Measurements from ENCODE around the gene PPP1R36. TPM values are rescaled to one million over a fixed set of nuclear protein-coding genes. Genes with fewer than 3 reads are reported as not detected.
A peak's percentile ranks its signal among the peaks of the same experiment; 100 is the strongest.

PPP1R36 gene, protein sequence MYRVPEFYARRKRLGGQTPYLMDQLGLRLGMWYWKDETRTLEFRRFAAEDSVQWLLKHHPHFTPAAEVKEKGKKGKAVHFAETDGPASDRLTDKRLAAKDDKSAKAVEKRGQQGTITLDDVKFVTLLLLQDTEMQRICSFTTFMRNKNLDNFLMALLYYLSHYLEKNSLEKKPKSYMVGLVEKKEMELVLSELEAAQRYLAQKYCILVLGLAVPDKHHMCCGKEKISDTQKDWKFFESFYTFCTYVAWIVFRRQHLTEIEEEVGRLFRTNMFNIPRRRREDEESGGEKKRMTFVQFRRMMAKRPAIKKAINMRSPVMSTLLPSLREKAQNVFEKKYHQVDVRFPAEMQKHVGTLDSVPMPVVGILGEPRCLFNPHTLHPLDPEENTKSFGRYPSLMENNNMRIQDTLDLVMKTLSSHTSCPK
- polyA plus RNA-seq (2013, experiment 1 of 2): 0.37 TPM
- polyA plus RNA-seq (2013, experiment 2 of 2): 0.28 TPM

DNA sequence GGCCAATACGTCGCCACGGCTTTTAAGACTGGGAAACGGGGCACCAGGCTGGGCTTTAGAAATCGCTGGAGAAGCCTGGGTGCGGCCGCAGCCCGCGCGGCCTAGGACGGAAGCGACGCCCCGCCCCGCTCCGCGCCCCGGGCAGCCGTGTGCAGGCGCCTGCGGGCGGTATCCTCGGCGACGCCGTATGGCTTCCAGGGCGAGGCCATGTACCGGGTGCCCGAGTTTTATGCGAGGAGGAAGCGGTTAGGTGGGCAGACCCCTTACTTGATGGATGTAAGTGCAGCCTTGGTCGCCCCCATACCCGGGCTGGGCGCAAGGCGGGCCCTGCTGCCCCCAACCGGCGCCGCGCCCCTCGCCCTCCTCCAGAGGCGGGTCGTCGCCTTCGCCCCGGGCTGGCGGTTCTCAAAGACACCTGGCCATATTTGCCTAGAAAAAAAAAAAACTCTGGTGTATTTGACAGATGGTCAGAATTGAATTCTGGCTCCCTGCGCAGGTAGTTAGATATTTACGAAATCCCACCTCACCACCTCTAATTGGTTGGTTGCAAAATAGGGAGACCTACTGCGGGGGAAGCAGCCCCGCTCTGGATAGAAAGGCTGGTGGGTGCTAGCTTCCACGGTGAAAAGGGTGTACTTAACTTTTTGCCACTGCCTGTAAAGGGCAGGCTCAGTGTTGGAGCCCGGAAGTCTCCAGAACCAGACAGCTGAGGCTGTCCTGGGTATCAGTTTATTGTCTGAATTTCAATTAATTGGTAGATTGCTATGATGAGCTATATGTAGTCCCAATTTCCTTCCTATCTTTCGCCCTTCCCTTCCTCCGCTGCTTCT, at the start of gene PPP1R36:
Gene PPP1R36 (plus strand): TSS at position 171 of the 830 bp plus-strand sequence. CDS start 37 bp downstream, at position 208.
- H3K9ac ChIP-seq (ENCODE audit: low read length): peak within 1 kb of the TSS; percentile 72
- H3K4me1 ChIP-seq (ENCODE audit: control insufficient read depth, low read depth, low read length): peaks cover 1% of the 10 kb centered on the region
- H3K4me2 ChIP-seq (ENCODE audit: low read length): peak within 1 kb of the TSS; percentile 67
- H3K36me3 ChIP-seq (ENCODE audit: control insufficient read depth, insufficient read depth, low read length): no peaks in the 10 kb centered on the region
- H2BK15ac ChIP-seq (replicated peaks; ENCODE audit: low read depth): peak within 1 kb of the TSS; percentile 9
- H4K8ac ChIP-seq (ENCODE audit: low read depth, low read length): no peak within 1 kb of the TSS
- no CpG with 5 or more reads among the region's 54 CpGs for WGBS (ENCODE audit: extremely low coverage, insufficient coverage, low lambda C conversion rate)
- no peaks in the 10 kb centered on the region for H3K27me3 ChIP-seq (ENCODE audit: insufficient read depth, low read length, poor library complexity)
- peak within 1 kb of the TSS; percentile 40 for H3K4ac ChIP-seq (ENCODE audit: low read depth, low read length)
- no peaks in the 10 kb centered on the region for H3K79me1 ChIP-seq (ENCODE audit: low read length)
- H2AK5ac ChIP-seq (ENCODE audit: low read length): no peak within 1 kb of the TSS
- peak; percentile 62 for DNase-seq
- H3K27ac ChIP-seq (ENCODE audit: low read depth, low read length): no peak within 1 kb of the TSS
- H3K79me2 ChIP-seq (ENCODE audit: control insufficient read depth, insufficient read depth, low read length): no peaks in the 10 kb centered on the region
- no peak within 1 kb of the TSS for H2BK5ac ChIP-seq (ENCODE audit: low read length)
- peak within 1 kb of the TSS; percentile 46 for H3K18ac ChIP-seq (ENCODE audit: low read length)
- H3K4me3 ChIP-seq (ENCODE audit: low read length): peak within 1 kb of the TSS; percentile 45
- H2BK120ac ChIP-seq (ENCODE audit: low read depth, low read length): no peak within 1 kb of the TSS
- H4K5ac ChIP-seq (ENCODE audit: low read length): no peak within 1 kb of the TSS
- H3K23ac ChIP-seq (ENCODE audit: low read length): no peak within 1 kb of the TSS
- peak within 1 kb of the TSS; percentile 94 for H3K56ac ChIP-seq (ENCODE audit: low read length)

DNA sequence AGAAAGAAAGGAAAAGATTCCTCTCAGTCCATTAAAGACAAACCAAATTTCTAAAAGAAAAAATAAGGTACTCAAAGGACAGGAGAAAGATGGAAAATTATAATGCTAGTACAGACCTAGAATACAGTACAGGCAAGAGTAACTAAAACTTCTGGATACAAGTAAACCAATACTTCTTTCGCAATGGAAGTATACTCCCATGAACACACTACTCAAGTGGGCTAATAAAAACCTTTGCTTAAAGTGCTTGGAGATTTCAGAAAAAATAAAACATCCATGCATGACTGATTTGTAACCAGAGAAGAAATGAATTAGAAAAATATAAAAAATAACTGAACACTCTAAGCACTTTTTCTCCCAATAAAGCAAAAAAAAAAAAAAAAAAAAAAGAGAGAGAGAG, 49.7 kb upstream of the PPP1R36 start:
- no peaks in the 10 kb centered on the region for H3K79me2 ChIP-seq (ENCODE audit: control insufficient read depth, insufficient read depth, low read length)
- H3K27ac ChIP-seq (ENCODE audit: low read depth, low read length): no peak overlapping the region
- H2BK120ac ChIP-seq (ENCODE audit: low read depth, low read length): no peak overlapping the region
- H3K27me3 ChIP-seq (ENCODE audit: insufficient read depth, low read length, poor library complexity): no peaks in the 10 kb centered on the region
- peaks cover 9% of the 10 kb centered on the region for H3K4me1 ChIP-seq (ENCODE audit: control insufficient read depth, low read depth, low read length)
- H4K5ac ChIP-seq (ENCODE audit: low read length): no peak overlapping the region
- H3K9ac ChIP-seq (ENCODE audit: low read length): no peak overlapping the region
- H2BK5ac ChIP-seq (ENCODE audit: low read length): no peak overlapping the region
- no peak overlapping the region for H3K4ac ChIP-seq (ENCODE audit: low read depth, low read length)
- H3K79me1 ChIP-seq (ENCODE audit: low read length): peaks cover 8% of the 10 kb centered on the region
- no peak overlapping the region for H3K4me2 ChIP-seq (ENCODE audit: low read length)
- H3K23ac ChIP-seq (ENCODE audit: low read length): no peak overlapping the region
- H2AK5ac ChIP-seq (ENCODE audit: low read length): no peak overlapping the region
- DNase-seq: no peak
- H3K56ac ChIP-seq (ENCODE audit: low read length): no peak overlapping the region
- H3K36me3 ChIP-seq (ENCODE audit: control insufficient read depth, insufficient read depth, low read length): no peaks in the 10 kb centered on the region
- H3K18ac ChIP-seq (ENCODE audit: low read length): no peak overlapping the region
- no CpG with 5 or more reads among the region's 1 CpG for WGBS (ENCODE audit: extremely low coverage, insufficient coverage, low lambda C conversion rate)
- H2BK15ac ChIP-seq (replicated peaks; ENCODE audit: low read depth): no peak overlapping the region
- no peak overlapping the region for H3K4me3 ChIP-seq (ENCODE audit: low read length)
- no peak overlapping the region for H4K8ac ChIP-seq (ENCODE audit: low read depth, low read length)

DNA sequence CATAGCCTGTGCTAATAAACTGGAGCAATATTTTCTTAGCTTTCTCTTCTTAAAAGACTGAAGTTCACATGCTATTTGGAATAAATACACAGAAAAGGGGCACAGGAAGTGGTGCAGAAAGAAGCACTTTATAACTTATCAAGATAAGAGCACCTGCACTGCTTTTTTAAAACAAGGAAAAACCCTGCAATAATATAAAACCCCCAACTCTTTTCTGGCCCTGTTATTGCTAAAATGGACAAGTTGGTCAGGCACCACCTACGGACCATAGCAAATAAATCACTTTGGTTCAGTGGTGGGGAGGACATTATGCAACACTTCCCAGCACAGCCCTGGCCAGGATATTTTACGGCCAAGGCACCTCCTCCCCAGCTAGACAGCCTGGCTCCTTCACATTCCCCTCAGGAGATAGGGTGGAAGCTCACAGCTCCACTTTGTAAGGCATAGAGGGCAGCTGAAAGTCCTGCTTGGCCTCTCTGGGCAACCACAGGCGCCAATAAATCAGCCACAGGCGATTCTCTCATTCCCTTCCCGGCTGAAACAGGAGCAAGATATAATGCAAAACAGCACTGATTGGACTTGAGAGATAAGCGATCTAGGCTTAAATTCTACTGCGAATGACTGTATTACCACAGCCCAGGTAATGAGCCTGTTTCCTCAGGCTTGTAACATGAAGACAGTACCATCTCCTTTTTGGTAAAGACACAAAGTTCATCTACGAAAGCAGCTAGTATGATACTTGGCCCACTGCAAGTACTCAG, 48.2 kb upstream of the PPP1R36 start:
- H3K27ac ChIP-seq (ENCODE audit: low read depth, low read length): no peak overlapping the region
- no peak overlapping the region for H2BK120ac ChIP-seq (ENCODE audit: low read depth, low read length)
- H3K4ac ChIP-seq (ENCODE audit: low read depth, low read length): no peak overlapping the region
- no peaks in the 10 kb centered on the region for H3K27me3 ChIP-seq (ENCODE audit: insufficient read depth, low read length, poor library complexity)
- H2BK15ac ChIP-seq (replicated peaks; ENCODE audit: low read depth): no peak overlapping the region
- peak; percentile 67 for DNase-seq
- no peaks in the 10 kb centered on the region for H3K36me3 ChIP-seq (ENCODE audit: control insufficient read depth, insufficient read depth, low read length)
- H4K5ac ChIP-seq (ENCODE audit: low read length): no peak overlapping the region
- H3K56ac ChIP-seq (ENCODE audit: low read length): peak overlapping the region; percentile 45
- H3K4me3 ChIP-seq (ENCODE audit: low read length): no peak overlapping the region
- H3K4me1 ChIP-seq (ENCODE audit: control insufficient read depth, low read depth, low read length): peaks cover 9% of the 10 kb centered on the region
- peaks cover 11% of the 10 kb centered on the region for H3K79me2 ChIP-seq (ENCODE audit: control insufficient read depth, insufficient read depth, low read length)
- H2AK5ac ChIP-seq (ENCODE audit: low read length): peak overlapping the region; percentile 20
- peak overlapping the region; percentile 98 for H3K9ac ChIP-seq (ENCODE audit: low read length)
- no peak overlapping the region for H3K18ac ChIP-seq (ENCODE audit: low read length)
- H4K8ac ChIP-seq (ENCODE audit: low read depth, low read length): no peak overlapping the region
- H3K23ac ChIP-seq (ENCODE audit: low read length): no peak overlapping the region
- H2BK5ac ChIP-seq (ENCODE audit: low read length): no peak overlapping the region
- H3K4me2 ChIP-seq (ENCODE audit: low read length): peak overlapping the region; percentile 16
- H3K79me1 ChIP-seq (ENCODE audit: low read length): peaks cover 8% of the 10 kb centered on the region
- no CpG with 5 or more reads among the region's 8 CpGs for WGBS (ENCODE audit: extremely low coverage, insufficient coverage, low lambda C conversion rate)

DNA sequence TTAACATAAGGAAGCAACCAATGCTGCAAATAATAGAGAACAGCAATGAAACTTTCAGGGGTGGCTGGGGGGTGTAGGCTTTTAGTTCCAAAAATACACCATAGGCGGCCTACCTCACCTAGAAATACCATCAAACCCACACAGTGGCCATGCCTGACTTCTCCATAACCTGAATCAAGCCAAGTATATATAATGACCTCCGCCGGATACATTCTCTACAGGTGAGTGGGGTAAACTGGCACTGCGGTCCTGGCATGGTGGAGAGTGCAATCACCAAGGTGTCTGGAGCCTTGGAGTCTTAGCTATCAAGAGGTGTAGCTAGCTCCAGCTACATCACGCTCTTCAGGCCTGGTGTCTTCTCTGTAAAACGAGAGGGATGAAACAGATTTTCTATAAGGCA, 47.3 kb upstream of the PPP1R36 start:
- Histone ChIP-seq H3K4ac (ENCODE audit: low read depth, low read length) (peak overlapping the region; percentile 83), H3K79me2 (ENCODE audit: control insufficient read depth, insufficient read depth, low read length) (peaks cover 18% of the 10 kb centered on the region), H4K5ac (ENCODE audit: low read length) (no peak overlapping the region), H2BK15ac (replicated peaks; ENCODE audit: low read depth) (no peak overlapping the region), H3K18ac (ENCODE audit: low read length) (no peak overlapping the region), H3K27me3 (ENCODE audit: insufficient read depth, low read length, poor library complexity) (no peaks in the 10 kb centered on the region), H2AK5ac (ENCODE audit: low read length) (no peak overlapping the region), H3K36me3 (ENCODE audit: control insufficient read depth, insufficient read depth, low read length) (no peaks in the 10 kb centered on the region), H3K79me1 (ENCODE audit: low read length) (peaks cover 8% of the 10 kb centered on the region), H3K4me2 (ENCODE audit: low read length) (peak overlapping the region; percentile 86), H3K4me1 (ENCODE audit: control insufficient read depth, low read depth, low read length) (peaks cover 9% of the 10 kb centered on the region), H3K27ac (ENCODE audit: low read depth, low read length) (no peak overlapping the region), H3K56ac (ENCODE audit: low read length) (peak overlapping the region; percentile 99), H4K8ac (ENCODE audit: low read depth, low read length) (no peak overlapping the region), H3K9ac (ENCODE audit: low read length) (peak overlapping the region; percentile 98), H2BK120ac (ENCODE audit: low read depth, low read length) (no peak overlapping the region), H2BK5ac (ENCODE audit: low read length) (no peak overlapping the region), H3K23ac (ENCODE audit: low read length) (no peak overlapping the region), H3K4me3 (ENCODE audit: low read length) (no peak overlapping the region)
- WGBS (ENCODE audit: extremely low coverage, insufficient coverage, low lambda C conversion rate): no CpG with 5 or more reads among the region's 6 CpGs
- DNase-seq: no peak

DNA sequence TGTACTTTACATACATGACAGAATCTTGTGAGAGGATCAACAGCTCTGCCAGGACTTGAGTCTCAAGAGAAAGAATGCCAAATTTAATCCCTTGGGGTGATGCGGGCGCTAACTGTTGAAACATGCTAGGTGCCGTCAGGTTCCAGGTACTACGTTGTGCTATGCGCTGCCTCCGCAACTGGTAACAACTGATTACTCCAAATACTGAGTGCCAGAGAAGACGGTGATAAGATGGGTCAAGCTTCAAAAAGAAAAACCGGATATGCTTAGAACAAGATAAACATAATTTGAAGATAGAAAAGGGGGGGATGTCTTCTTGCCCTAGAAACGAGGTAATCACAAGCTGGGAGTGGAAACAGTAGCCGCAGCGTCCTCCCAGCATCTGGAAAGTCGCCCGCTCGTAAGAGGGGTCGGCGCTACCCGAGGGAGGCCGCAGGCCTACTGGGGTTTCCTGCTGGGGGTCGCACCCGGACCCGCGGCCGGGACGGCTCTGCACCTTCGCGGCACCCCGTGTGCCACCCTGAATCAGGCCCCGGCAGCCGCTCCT, 46.8 kb upstream of the PPP1R36 start:
- peak; percentile 47 for DNase-seq

More for the DNA sequence above, 46.8 kb upstream of the PPP1R36 start:
- Histone ChIP-seq H2AK5ac (ENCODE audit: low read length) (no peak overlapping the region), H3K27ac (ENCODE audit: low read depth, low read length) (peak overlapping the region; percentile 100), H3K18ac (ENCODE audit: low read length) (peak overlapping the region; percentile 78), H2BK120ac (ENCODE audit: low read depth, low read length) (no peak overlapping the region), H3K23ac (ENCODE audit: low read length) (no peak overlapping the region), H4K5ac (ENCODE audit: low read length) (no peak overlapping the region), H3K27me3 (ENCODE audit: insufficient read depth, low read length, poor library complexity) (no peaks in the 10 kb centered on the region), H3K36me3 (ENCODE audit: control insufficient read depth, insufficient read depth, low read length) (no peaks in the 10 kb centered on the region), H2BK5ac (ENCODE audit: low read length) (peak overlapping the region; percentile 85), H3K9ac (ENCODE audit: low read length) (peak overlapping the region; percentile 98), H3K4me1 (ENCODE audit: control insufficient read depth, low read depth, low read length) (peaks cover 12% of the 10 kb centered on the region), H3K56ac (ENCODE audit: low read length) (peak overlapping the region; percentile 99), H3K4me3 (ENCODE audit: low read length) (peak overlapping the region; percentile 79), H2BK15ac (replicated peaks; ENCODE audit: low read depth) (no peak overlapping the region), H3K79me1 (ENCODE audit: low read length) (peaks cover 8% of the 10 kb centered on the region), H3K4ac (ENCODE audit: low read depth, low read length) (peak overlapping the region; percentile 83), H4K8ac (ENCODE audit: low read depth, low read length) (no peak overlapping the region), H3K79me2 (ENCODE audit: control insufficient read depth, insufficient read depth, low read length) (peaks cover 22% of the 10 kb centered on the region), H3K4me2 (ENCODE audit: low read length) (peak overlapping the region; percentile 86)
- WGBS (ENCODE audit: extremely low coverage, insufficient coverage, low lambda C conversion rate): no CpG with 5 or more reads among the region's 29 CpGs
